Common myeloid progenitor, CD34-positive (primary cell): ENCODE data around the gene TMEM9.

Experiments
- CTCF ChIA-PET: fragments of 350-600 bp; sonication (Branson Sonifier 250); formaldehyde crosslinking; loops from one replicate; lab custom pipeline; 2021; ENCODE audit warnings: antibody characterized with exemption; lab: Charles Lee
- POLR2A ChIA-PET: fragments of 350-600 bp; sonication (Branson Sonifier 250); formaldehyde crosslinking; loops from one replicate; lab custom pipeline; 2021; ENCODE audit warnings: antibody characterized with exemption; lab: Charles Lee
- DNase-seq, 3 donors: peaks; one replicate each; pipeline versions ENCODE4 v3.0.0 to v3.0.0-alpha.2; 2013
- H3K27ac ChIP-seq, 2 experiments: 1 replicate in 1 of 2; 2 replicates in 1 of 2; pipeline ENCODE4 v1.7.0; 2013; ENCODE audit warnings: inconsistent platforms in 2 of 2, low read length in 2 of 2, mild to moderate bottlenecking in 2 of 2, low read depth in 1 of 2, moderate library complexity in 1 of 2; ENCODE audit not compliant: severe bottlenecking in 2 of 2, insufficient read depth in 1 of 2, poor library complexity in 1 of 2
- H3K27me3 ChIP-seq, 5 experiments: replicated peaks in 2 of 5; 1 replicate in 3 of 5; 2 replicates in 2 of 5; pipeline versions ENCODE4 v1.6.1 to v1.7.0; 2013; ENCODE audit warnings: low read length in 4 of 5, mild to moderate bottlenecking in 2 of 5, moderate library complexity in 2 of 5, inconsistent platforms in 1 of 5; ENCODE audit not compliant: insufficient read depth in 5 of 5, control insufficient read depth in 4 of 5
- H3K36me3 ChIP-seq, 4 experiments: 1 replicate in 2 of 4; 2 replicates in 2 of 4; pipeline versions ENCODE4 v1.6.1 to v1.7.0; 2013; ENCODE audit warnings: low read length in 3 of 4, control low read depth in 1 of 4, mild to moderate bottlenecking in 1 of 4; ENCODE audit not compliant: control insufficient read depth in 4 of 4, insufficient read depth in 4 of 4
- H3K4me1 ChIP-seq, 4 experiments: 1 replicate in 3 of 4; 2 replicates in 1 of 4; pipeline versions ENCODE4 v1.6.1 to v1.7.1; 2013; ENCODE audit warnings: low read length in 3 of 4, mild to moderate bottlenecking in 3 of 4, control low read depth in 1 of 4, inconsistent platforms in 1 of 4, moderate library complexity in 1 of 4; ENCODE audit not compliant: control insufficient read depth in 4 of 4, insufficient read depth in 4 of 4; ENCODE audit errors: control extremely low read depth in 1 of 4
- H3K4me3 ChIP-seq, 7 experiments: 1 replicate in 4 of 7; 2 replicates in 3 of 7; pipeline versions ENCODE4 v1.5.1 to v1.7.0; 2013; ENCODE audit warnings: mild to moderate bottlenecking in 7 of 7, low read length in 6 of 7, moderate library complexity in 6 of 7, inconsistent platforms in 2 of 7, low read depth in 2 of 7, control low read depth in 1 of 7; ENCODE audit not compliant: insufficient read depth in 4 of 7, control insufficient read depth in 1 of 7; ENCODE audit errors: extremely low read depth in 1 of 7
- H3K9me3 ChIP-seq, 5 experiments: 1 replicate in 4 of 5; 2 replicates in 1 of 5; pipeline versions ENCODE4 v1.6.1 to v1.7.1; 2013; ENCODE audit warnings: low read length in 4 of 5, mild to moderate bottlenecking in 2 of 5, inconsistent platforms in 1 of 5, low read depth in 1 of 5, moderate library complexity in 1 of 5; ENCODE audit not compliant: control insufficient read depth in 4 of 5, insufficient read depth in 2 of 5; ENCODE audit errors: control extremely low read depth in 1 of 5
- WGBS: methylation state at CpG from one replicate; pipeline ENCODE4 v1.1.5; 2013; ENCODE audit not compliant: insufficient coverage; 5-methylcytosine and 5-hydroxymethylcytosine counted together

Gene TMEM9

GRCh38 chr1:201139306-201139705, 15.0 kb downstream of the TMEM9 start:
- ChIA-PET POLR2A (no interaction called here), CTCF (interaction anchor here (2.0 to 2.3 kb wide), 2 partner anchors 10 to 20 kb away, joined by 6 to 7 read pairs; no protein-coding TSS in a partner anchor)
- Histone ChIP-seq H3K4me1 (no peaks in the 10 kb centered on the region), H3K27me3 (no peaks in the 10 kb centered on the region), H3K9me3 (no peaks in the 10 kb centered on the region), H3K4me3 (no peak overlapping the region), H3K36me3 (peaks cover 12 to 92% (median 61%) of the 10 kb centered on the region in 4 experiments), H3K27ac (no peak overlapping the region)
- DNase-seq = no peak
- WGBS = 98% methylated on average over 5 of the region's 5 CpGs

DNA sequence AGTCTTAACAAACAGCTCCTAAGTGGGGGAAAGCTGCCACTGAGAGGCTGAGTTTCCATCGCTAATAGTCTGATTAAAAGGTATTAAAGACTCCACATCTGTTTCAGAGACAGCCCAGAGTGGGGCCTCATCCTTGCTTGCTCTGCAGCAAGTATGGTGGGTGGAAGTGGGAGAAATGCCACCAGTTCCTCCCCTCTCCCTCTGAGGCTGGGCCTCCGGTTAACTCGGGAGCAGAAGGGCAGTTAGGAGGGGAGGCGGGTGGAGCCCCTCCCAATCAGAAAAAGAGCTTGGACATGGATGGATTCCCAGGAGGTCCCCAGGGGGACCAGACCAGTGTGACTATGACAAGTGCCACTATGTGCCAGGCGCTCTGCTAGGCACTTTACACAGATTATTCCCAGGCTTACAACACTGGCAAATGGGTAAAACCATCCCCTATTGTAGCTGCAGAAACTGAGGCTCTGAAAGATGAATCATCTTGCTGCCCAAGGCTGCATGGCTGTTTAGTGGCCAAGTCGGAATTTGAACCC, 15.9 kb downstream of the TMEM9 start:
- Histone ChIP-seq H3K4me3 (no peak overlapping the region), H3K36me3 (peaks cover 12 to 85% (median 51%) of the 10 kb centered on the region in 4 experiments), H3K4me1 (no peaks in the 10 kb centered on the region), H3K27ac (no peak overlapping the region), H3K9me3 (no peaks in the 10 kb centered on the region), H3K27me3 (no peaks in the 10 kb centered on the region)
- 100% methylated on average over 3 of the region's 6 CpGs for WGBS
- no peak for DNase-seq
- ChIA-PET POLR2A (no interaction called here), CTCF (interaction anchor here (1.2 to 2.3 kb wide), 4 partner anchors 11 to 166 kb away, joined by 3 to 7 read pairs (median 4); no protein-coding TSS in a partner anchor)

GRCh38 chr1:201137579-201138310, 16.5 kb downstream of the TMEM9 start:
- Histone ChIP-seq H3K27me3 (no peaks in the 10 kb centered on the region), H3K4me1 (no peaks in the 10 kb centered on the region), H3K4me3 (no peak overlapping the region), H3K36me3 (peaks cover 9 to 79% (median 47%) of the 10 kb centered on the region in 4 experiments), H3K27ac (no peak overlapping the region), H3K9me3 (no peaks in the 10 kb centered on the region)
- DNase-seq = no peak
- POLR2A ChIA-PET = no interaction called here
- 86% methylated on average over 2 of the region's 6 CpGs for WGBS
- CTCF ChIA-PET = interaction anchor here (0.5 to 2.3 kb wide), 7 partner anchors 8 to 385 kb away, joined by 3 to 7 read pairs (median 3); no protein-coding TSS in a partner anchor

DNA sequence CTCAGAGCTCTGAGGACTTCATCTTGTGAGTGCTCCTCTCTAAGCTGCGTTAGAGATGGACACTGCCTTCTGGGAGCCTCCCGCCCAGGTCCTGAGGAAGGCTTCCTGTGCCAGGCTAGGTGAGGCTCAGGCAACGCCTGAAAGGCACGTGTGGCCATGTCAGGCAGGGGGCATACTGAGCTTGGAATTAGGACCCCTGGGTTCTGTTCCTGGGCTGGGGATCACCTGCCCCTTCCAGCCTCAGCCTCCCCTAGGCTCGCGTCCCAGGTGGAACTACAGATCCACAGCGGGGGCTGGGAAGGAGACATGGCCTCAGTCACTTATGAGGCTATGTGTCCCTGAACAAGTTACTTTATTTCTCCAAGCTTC, 17.3 kb downstream of the TMEM9 start:
- POLR2A ChIA-PET = no interaction called here
- WGBS = 100% methylated on average over 7 of the region's 7 CpGs
- Histone ChIP-seq H3K27me3 (no peaks in the 10 kb centered on the region), H3K36me3 (peaks cover 9 to 72% (median 43%) of the 10 kb centered on the region in 4 experiments), H3K4me1 (no peaks in the 10 kb centered on the region), H3K9me3 (no peaks in the 10 kb centered on the region), H3K27ac (no peak overlapping the region), H3K4me3 (no peak overlapping the region)
- CTCF ChIA-PET = interaction anchor here (0.5 to 2.3 kb wide), 4 partner anchors 9 to 386 kb away, joined by 3 to 7 read pairs (median 4); no protein-coding TSS in a partner anchor
- no peak for DNase-seq

- Histone ChIP-seq H3K36me3 (peaks cover 4 to 66% (median 41%) of the 10 kb centered on the region in 4 experiments), H3K27me3 (no peaks in the 10 kb centered on the region), H3K9me3 (no peaks in the 10 kb centered on the region), H3K27ac (no peak overlapping the region), H3K4me3 (no peak overlapping the region), H3K4me1 (no peaks in the 10 kb centered on the region)
- ChIA-PET CTCF (interaction anchor here (1.5 kb wide), 1 partner anchor 11 kb away, joined by 4 read pairs; no protein-coding TSS in a partner anchor), POLR2A (no interaction called here)
- no peak for DNase-seq
- WGBS = 98% methylated on average over 7 of the region's 8 CpGs
Observed at GRCh38 chr1:201136355-201137023, 17.8 kb downstream of the TMEM9 start.

DNA sequence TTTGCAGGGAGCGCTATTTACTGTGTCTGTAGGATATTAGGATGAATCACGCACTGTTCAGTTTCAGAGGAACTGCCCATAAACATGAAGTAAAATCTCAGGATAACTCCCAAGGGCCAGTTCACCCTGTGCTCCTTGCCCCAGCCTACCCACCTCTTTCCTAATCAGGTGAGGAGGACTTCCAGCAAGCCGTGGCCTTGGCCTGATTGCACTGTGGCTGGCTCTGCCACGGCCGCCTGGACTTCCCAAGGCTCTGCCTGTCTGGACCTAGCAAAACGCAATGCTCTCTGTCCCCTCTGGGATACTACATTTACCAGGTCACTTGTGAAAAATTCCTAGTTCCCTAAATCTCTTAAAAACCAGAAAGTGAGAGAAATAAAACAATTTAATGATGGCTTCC, 19.9 kb downstream of the TMEM9 start:
- H3K9me3 ChIP-seq = no peaks in the 10 kb centered on the region
- no peak overlapping the region for H3K4me3 ChIP-seq
- WGBS = 100% methylated on average over 5 of the region's 6 CpGs
- POLR2A ChIA-PET = interaction anchor here (0.6 kb wide), 1 partner anchor 284 kb away, joined by 6 read pairs; no protein-coding TSS in a partner anchor
- CTCF ChIA-PET = interaction anchor here (0.8 to 1.6 kb wide), 3 partner anchors 12 to 88 kb away, joined by 3 to 4 read pairs (median 3); no protein-coding TSS in a partner anchor
- no peak for DNase-seq
- H3K36me3 ChIP-seq = peaks cover 4 to 47% (median 23%) of the 10 kb centered on the region in 4 experiments
- no peaks in the 10 kb centered on the region for H3K4me1 ChIP-seq
- no peak overlapping the region for H3K27ac ChIP-seq
- H3K27me3 ChIP-seq = no peaks in the 10 kb centered on the region
